Tibial nerve (tissue), 4 donors: ENCODE results near the gene AMER1. TPM values are rescaled to one million over a fixed set of nuclear protein-coding genes. Genes with fewer than 3 reads are reported as not detected.

Experiments
- DNase-seq, 2 donors: peaks; one replicate each; pipeline ENCODE4 v3.0.0-alpha.2; 2019; ENCODE audit warnings: low spot score in 2 of 2
- H3K27ac ChIP-seq, 4 donors: fragments of 200-600 bp; sonication (generic) in 3 of 4; one replicate each; pipeline ENCODE4 v1.5.1; 2017 to 2019; ENCODE audit warnings: mild to moderate bottlenecking in 1 of 4
- H3K27me3 ChIP-seq, 2 donors: fragments of 200-600 bp; sonication (generic) in 1 of 2; one replicate each; pipeline versions ENCODE4 v1.5.1 to v1.6.0; 2017 to 2019
- H3K36me3 ChIP-seq, 3 donors: fragments of 200-600 bp; sonication (generic); one replicate each; pipeline ENCODE4 v1.5.1; 2018 to 2019
- H3K4me1 ChIP-seq, 4 donors: fragments of 200-600 bp; sonication (generic) in 3 of 4; one replicate each; pipeline ENCODE4 v1.5.1; 2017 to 2019
- H3K4me3 ChIP-seq, 4 donors: fragments of 200-600 bp; sonication (generic) in 3 of 4; one replicate each; pipeline ENCODE4 v1.5.1; 2017 to 2019; ENCODE audit warnings: mild to moderate bottlenecking in 1 of 4, moderate library complexity in 1 of 4
- H3K9me3 ChIP-seq, 4 donors: fragments of 200-600 bp; sonication (generic) in 3 of 4; one replicate each; pipeline ENCODE4 v1.5.1; 2017 to 2019
- EP300 ChIP-seq, 2 donors: sonication (generic); formaldehyde crosslinking; IDR thresholded peaks; one replicate each; pipeline ENCODE4 v1.6.1; 2017; ENCODE audit warnings: antibody characterized with exemption in 2 of 2, mild to moderate bottlenecking in 1 of 2
- POLR2A ChIP-seq, 2 donors: fragments of 450-650 bp; IDR thresholded peaks; one replicate each; pipeline ENCODE4 v1.6.1; 2017; ENCODE audit warnings: antibody characterized with exemption in 2 of 2, mild to moderate bottlenecking in 2 of 2, moderate library complexity in 2 of 2
- WGBS, 2 donors: methylation state at CpG; one replicate each; pipeline ENCODE4 v1.1.5; 2018; 5-methylcytosine and 5-hydroxymethylcytosine counted together
- small RNA-seq: library from RNA; depleted of rRNA; stranded (forward); fragments of <200 nt; gene quantifications from one replicate; pipeline ENCODE3, GENCODE V24; 2016
- total RNA-seq, 4 donors: library from RNA; depleted of rRNA; stranded (reverse); fragments of >200 nt; gene quantifications; one replicate each; pipeline ENCODE4 v1.1.0, GENCODE V29; 2016
- TF ChIP-seq, protein P1 (sequence below), 5 experiments: fragments of 200-600 bp in 3 of 5; fragments of 450-650 bp in 2 of 5; sonication (generic) in 3 of 5; IDR thresholded peaks; one replicate each; pipeline ENCODE4 v1.5.1; 2016 to 2019; ENCODE audit warnings: antibody characterized with exemption in 5 of 5, mild to moderate bottlenecking in 3 of 5, moderate library complexity in 2 of 5

Gene AMER1
- total RNA-seq, 4 donors from 2014 or later = 4.5 to 10.9 (median 6.5) TPM

DNA sequence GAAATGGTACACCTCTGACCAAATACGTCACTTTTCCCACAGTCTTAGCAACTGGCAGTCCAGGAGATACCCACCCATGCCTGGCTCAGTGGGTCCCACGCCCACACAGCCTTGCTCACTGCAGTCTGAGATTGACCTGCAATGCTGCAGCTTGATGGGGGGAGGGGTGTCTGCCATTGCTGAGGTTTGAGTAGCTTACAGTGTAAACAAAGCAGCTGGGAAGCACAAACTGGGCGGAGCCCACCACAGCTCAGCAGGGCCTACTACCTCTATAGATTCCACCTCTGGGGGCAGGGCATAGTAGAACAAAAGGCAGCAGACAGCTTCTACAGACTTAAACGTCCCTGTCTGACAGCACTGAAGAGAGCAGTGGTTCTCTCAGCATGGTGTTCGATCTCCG lies 52.7 kb downstream of the AMER1 start:
- no peak for DNase-seq
- WGBS, 2 donors = 73 to 77% methylated on average over 4 to 6 of the region's 6 CpGs
- TF ChIP-seq, protein P1, sequence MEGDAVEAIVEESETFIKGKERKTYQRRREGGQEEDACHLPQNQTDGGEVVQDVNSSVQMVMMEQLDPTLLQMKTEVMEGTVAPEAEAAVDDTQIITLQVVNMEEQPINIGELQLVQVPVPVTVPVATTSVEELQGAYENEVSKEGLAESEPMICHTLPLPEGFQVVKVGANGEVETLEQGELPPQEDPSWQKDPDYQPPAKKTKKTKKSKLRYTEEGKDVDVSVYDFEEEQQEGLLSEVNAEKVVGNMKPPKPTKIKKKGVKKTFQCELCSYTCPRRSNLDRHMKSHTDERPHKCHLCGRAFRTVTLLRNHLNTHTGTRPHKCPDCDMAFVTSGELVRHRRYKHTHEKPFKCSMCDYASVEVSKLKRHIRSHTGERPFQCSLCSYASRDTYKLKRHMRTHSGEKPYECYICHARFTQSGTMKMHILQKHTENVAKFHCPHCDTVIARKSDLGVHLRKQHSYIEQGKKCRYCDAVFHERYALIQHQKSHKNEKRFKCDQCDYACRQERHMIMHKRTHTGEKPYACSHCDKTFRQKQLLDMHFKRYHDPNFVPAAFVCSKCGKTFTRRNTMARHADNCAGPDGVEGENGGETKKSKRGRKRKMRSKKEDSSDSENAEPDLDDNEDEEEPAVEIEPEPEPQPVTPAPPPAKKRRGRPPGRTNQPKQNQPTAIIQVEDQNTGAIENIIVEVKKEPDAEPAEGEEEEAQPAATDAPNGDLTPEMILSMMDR (IDR thresholded peaks at IDR 0.05) = no peak
- TF ChIP-seq POLR2A (IDR thresholded peaks at IDR 0.05) (no peak), EP300 (IDR thresholded peaks at IDR 0.05) (no peak)

GRCh38 chrX:64151911-64152310 lies 53.6 kb downstream of the AMER1 start:
- TF ChIP-seq EP300 (IDR thresholded peaks at IDR 0.05) (no peak), POLR2A (IDR thresholded peaks at IDR 0.05) (no peak)
- TF ChIP-seq, protein P1 (IDR thresholded peaks at IDR 0.05) = no peak
- no peak for DNase-seq

More for the DNA sequence above, 52.7 kb downstream of the AMER1 start:
- Histone ChIP-seq H3K27me3 (no peaks in the 10 kb centered on the region), H3K4me1 (no peaks in the 10 kb centered on the region), H3K9me3 (peaks cover 0 to 6% (median 0%) of the 10 kb centered on the region in 4 donors), H3K36me3 (peaks cover 0 to 4% (median 0%) of the 10 kb centered on the region in 3 donors), H3K4me3 (no peak overlapping the region), H3K27ac (no peak overlapping the region)

GRCh38 chrX:64150775-64151174 lies 54.7 kb downstream of the AMER1 start:
- 60 to 76% methylated on average over 2 of the region's 2 CpGs for WGBS, 2 donors
- Histone ChIP-seq H3K9me3 (no peaks in the 10 kb centered on the region), H3K4me1 (no peaks in the 10 kb centered on the region), H3K27ac (no peak overlapping the region), H3K36me3 (peaks cover 0 to 4% (median 0%) of the 10 kb centered on the region in 3 donors), H3K4me3 (no peak overlapping the region), H3K27me3 (no peaks in the 10 kb centered on the region)
- TF ChIP-seq EP300 (IDR thresholded peaks at IDR 0.05) (no peak), POLR2A (IDR thresholded peaks at IDR 0.05) (no peak)
- TF ChIP-seq, protein P1 (IDR thresholded peaks at IDR 0.05) = no peak
- DNase-seq = no peak

More at GRCh38 chrX:64151911-64152310, 53.6 kb downstream of the AMER1 start:
- Histone ChIP-seq H3K36me3 (peaks cover 0 to 4% (median 0%) of the 10 kb centered on the region in 3 donors), H3K9me3 (peaks cover 0 to 4% (median 0%) of the 10 kb centered on the region in 4 donors), H3K4me3 (no peak overlapping the region), H3K27ac (no peak overlapping the region), H3K4me1 (no peaks in the 10 kb centered on the region), H3K27me3 (no peaks in the 10 kb centered on the region)

Small RNA genes lying within 50 kb of the gene (small RNA-seq; reads per million reads assigned to genes)
- not detected for gene RN7SL799P

Other genes with a start within 250 kb of the AMER1 start
- under 1 TPM in 1 of 4 donors, not detected in 3; 0.84 TPM for gene ASB12, start 24.9 kb upstream of the AMER1 start, total RNA-seq
- 1 to 10 TPM; 1.4 to 4.8 (median 2.7) TPM for gene MTMR8, start 189.7 kb upstream of the AMER1 start, total RNA-seq